Mesenchymal stem cell (in vitro differentiated cells and primary cell): ENCODE data around the gene NR2F1.

Source experiments
- DNase-seq: peaks from one replicate; pipeline ENCODE4 v3.0.0-alpha.2; 2013
- H2AFZ ChIP-seq: one replicate; pipeline ENCODE4 v1.6.1; 2013; ENCODE audit warnings: low read depth, mild to moderate bottlenecking, control low read depth, inconsistent platforms, low read length, moderate library complexity
- H2AK5ac ChIP-seq: 2 replicates; pipeline ENCODE4 v1.6.1; 2013; ENCODE audit warnings: low read length, moderate library complexity, mild to moderate bottlenecking, inconsistent platforms; ENCODE audit not compliant: severe bottlenecking
- H2BK120ac ChIP-seq: one replicate; pipeline ENCODE4 v1.6.1; 2013; ENCODE audit warnings: low read depth, mild to moderate bottlenecking, inconsistent platforms, low read length, moderate library complexity
- H2BK12ac ChIP-seq, 2 experiments: one replicate each; pipeline ENCODE4 v1.6.1; 2013; ENCODE audit warnings: inconsistent platforms in 2 of 2, low read length in 2 of 2, mild to moderate bottlenecking in 2 of 2, moderate library complexity in 2 of 2, control low read depth in 1 of 2
- H2BK15ac ChIP-seq: one replicate; pipeline ENCODE4 v1.6.1; 2013; ENCODE audit warnings: mild to moderate bottlenecking, low read depth, inconsistent platforms; ENCODE audit not compliant: poor library complexity, severe bottlenecking
- H2BK5ac ChIP-seq: 2 replicates; pipeline ENCODE4 v1.6.1; 2013; ENCODE audit warnings: low read depth, mild to moderate bottlenecking, low read length, control low read depth, inconsistent platforms; ENCODE audit not compliant: poor library complexity, severe bottlenecking
- H3K14ac ChIP-seq, 2 experiments: one replicate each; pipeline ENCODE4 v1.6.1; 2013; ENCODE audit warnings: inconsistent platforms in 2 of 2, low read length in 2 of 2, control low read depth in 1 of 2, mild to moderate bottlenecking in 1 of 2, moderate library complexity in 1 of 2
- H3K18ac ChIP-seq, 2 experiments: one replicate each; pipeline ENCODE4 v1.6.1; 2013; ENCODE audit warnings: inconsistent platforms in 2 of 2, low read length in 2 of 2, control low read depth in 1 of 2, low read depth in 1 of 2, mild to moderate bottlenecking in 1 of 2
- H3K23ac ChIP-seq, 2 experiments: one replicate each; pipeline ENCODE4 v1.6.1; 2013; ENCODE audit warnings: inconsistent platforms in 2 of 2, low read length in 2 of 2, mild to moderate bottlenecking in 2 of 2, moderate library complexity in 2 of 2, control low read depth in 1 of 2
- H3K27ac ChIP-seq: 2 replicates; pipeline ENCODE4 v1.5.1; 2013; ENCODE audit warnings: mild to moderate bottlenecking, moderate library complexity, low read length, control low read depth, inconsistent platforms; ENCODE audit not compliant: poor library complexity, severe bottlenecking
- H3K27me3 ChIP-seq, 2 experiments: 2 replicates each; pipeline versions ENCODE4 v1.6.1 to v1.7.0; 2013; ENCODE audit warnings: low read length in 2 of 2, mild to moderate bottlenecking in 2 of 2, moderate library complexity in 2 of 2, control low read depth in 1 of 2, inconsistent platforms in 1 of 2; ENCODE audit not compliant: control insufficient read depth in 1 of 2, insufficient read depth in 1 of 2
- H3K36me3 ChIP-seq, 2 experiments: 2 replicates each; pipeline versions ENCODE4 v1.6.1 to v1.7.0; 2013; ENCODE audit warnings: low read length in 2 of 2, control low read depth in 1 of 2, inconsistent platforms in 1 of 2, low read depth in 1 of 2, mild to moderate bottlenecking in 1 of 2; ENCODE audit not compliant: insufficient read depth in 2 of 2, control insufficient read depth in 1 of 2
- H3K4ac ChIP-seq, 2 experiments: one replicate each; pipeline ENCODE4 v1.6.1; 2013; ENCODE audit warnings: inconsistent platforms in 2 of 2, low read length in 2 of 2, mild to moderate bottlenecking in 2 of 2, moderate library complexity in 2 of 2, control low read depth in 1 of 2, low read depth in 1 of 2
- H3K4me1 ChIP-seq: 2 replicates; pipeline ENCODE4 v1.6.1; 2013; ENCODE audit warnings: low read depth, low read length, control low read depth; ENCODE audit not compliant: control insufficient read depth, insufficient read depth
- H3K4me2 ChIP-seq: 2 replicates; pipeline ENCODE4 v1.6.1; 2013; ENCODE audit warnings: low read length, mild to moderate bottlenecking, inconsistent platforms; ENCODE audit not compliant: poor library complexity, severe bottlenecking
- H3K4me3 ChIP-seq, 2 experiments: 2 replicates each; pipeline versions ENCODE4 v1.5.1 to v1.7.0; 2013; ENCODE audit warnings: low read length in 2 of 2, mild to moderate bottlenecking in 2 of 2, control low read depth in 1 of 2, low read depth in 1 of 2; ENCODE audit not compliant: insufficient read depth in 1 of 2
- H3K79me1 ChIP-seq: replicated peaks from 2 replicates; pipeline ENCODE4 v1.6.1; 2013; ENCODE audit warnings: mild to moderate bottlenecking, control low read depth, low read length, inconsistent platforms; ENCODE audit not compliant: poor library complexity, severe bottlenecking
- H3K9ac ChIP-seq: 2 replicates; pipeline ENCODE4 v1.7.0; 2013; ENCODE audit warnings: mild to moderate bottlenecking, low read length, moderate library complexity
- H3K9me3 ChIP-seq: 2 replicates; pipeline ENCODE4 v1.7.0; 2013; ENCODE audit warnings: mild to moderate bottlenecking, low read length; ENCODE audit not compliant: control insufficient read depth
- H4K8ac ChIP-seq: one replicate; pipeline ENCODE4 v1.6.1; 2013; ENCODE audit warnings: inconsistent platforms, mild to moderate bottlenecking, low read length, moderate library complexity
- H4K91ac ChIP-seq: one replicate; pipeline ENCODE4 v1.6.1; 2013; ENCODE audit warnings: mild to moderate bottlenecking, low read length, inconsistent platforms
- WGBS: methylation state at CpG from one replicate; pipeline ENCODE4 v1.1.7; 2013; ENCODE audit warnings: mixed read lengths; 5-methylcytosine and 5-hydroxymethylcytosine counted together

The NR2F1 gene

DNA sequence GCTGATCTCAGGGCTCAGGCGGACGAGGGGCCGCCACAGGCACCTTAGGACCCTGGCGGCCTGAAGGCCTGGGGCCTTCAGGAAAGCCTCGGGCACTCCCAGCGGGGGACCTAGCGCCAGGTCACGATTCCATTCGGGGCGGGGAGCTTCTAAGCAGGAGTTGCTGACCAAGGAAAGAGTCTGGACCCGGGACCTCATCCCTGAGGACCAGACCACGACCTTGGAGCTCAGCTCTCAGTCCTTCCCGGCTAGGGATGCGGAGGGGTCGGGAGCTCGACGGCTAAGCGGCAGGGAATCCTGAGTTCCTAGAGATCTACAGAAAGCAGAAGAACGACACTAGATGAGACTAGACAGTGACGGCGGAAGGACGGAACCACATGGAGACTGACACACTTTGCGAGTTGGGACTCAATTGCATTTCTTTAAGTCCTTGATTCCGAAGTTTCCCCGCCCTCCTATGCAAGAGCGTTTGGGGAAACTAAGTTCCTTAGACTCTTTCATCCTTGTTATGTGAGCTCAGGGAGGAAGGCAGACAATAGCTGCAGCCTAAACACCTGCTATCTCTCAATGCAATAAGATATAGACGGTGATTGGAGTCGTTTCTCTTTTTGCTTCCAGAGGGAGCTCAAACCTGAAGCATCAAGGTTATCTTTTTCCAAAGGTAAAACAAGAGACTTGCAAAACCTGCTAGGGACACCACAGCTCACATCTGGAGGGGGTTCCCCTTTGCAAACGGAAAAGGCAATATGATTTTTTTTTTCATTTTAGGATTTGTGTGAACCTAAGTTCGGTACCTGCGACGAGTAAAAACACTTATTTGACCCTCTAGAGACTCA is 11.7 kb upstream of the NR2F1 start:
- Histone ChIP-seq H3K4me3 (peak overlapping the region in 1 of 2 experiments; percentile 63), H3K27ac (no peak overlapping the region), H3K9ac (no peak overlapping the region), H3K23ac (no peak overlapping the region), H3K36me3 (no peaks in the 10 kb centered on the region), H3K4me1 (peaks cover 21% of the 10 kb centered on the region), H3K79me1 (peaks cover 10% of the 10 kb centered on the region), H3K4ac (no peak overlapping the region), H4K8ac (no peak overlapping the region), H4K91ac (no peak overlapping the region), H2BK15ac (peak overlapping the region; percentile 76), H3K4me2 (peak overlapping the region; percentile 77), H2BK12ac (peak overlapping the region in 1 of 2 experiments; percentile 4), H3K27me3 (peaks cover 8 to 43% of the 10 kb centered on the region in 2 experiments), H2AFZ (no peak overlapping the region), H3K9me3 (no peaks in the 10 kb centered on the region), H2AK5ac (no peak overlapping the region), H2BK5ac (no peak overlapping the region), H3K14ac (no peak overlapping the region), H2BK120ac (no peak overlapping the region), H3K18ac (peak overlapping the region in 1 of 2 experiments; percentile 5)
- WGBS: 55% methylated on average over 32 of the region's 32 CpGs
- DNase-seq: no peak

DNA sequence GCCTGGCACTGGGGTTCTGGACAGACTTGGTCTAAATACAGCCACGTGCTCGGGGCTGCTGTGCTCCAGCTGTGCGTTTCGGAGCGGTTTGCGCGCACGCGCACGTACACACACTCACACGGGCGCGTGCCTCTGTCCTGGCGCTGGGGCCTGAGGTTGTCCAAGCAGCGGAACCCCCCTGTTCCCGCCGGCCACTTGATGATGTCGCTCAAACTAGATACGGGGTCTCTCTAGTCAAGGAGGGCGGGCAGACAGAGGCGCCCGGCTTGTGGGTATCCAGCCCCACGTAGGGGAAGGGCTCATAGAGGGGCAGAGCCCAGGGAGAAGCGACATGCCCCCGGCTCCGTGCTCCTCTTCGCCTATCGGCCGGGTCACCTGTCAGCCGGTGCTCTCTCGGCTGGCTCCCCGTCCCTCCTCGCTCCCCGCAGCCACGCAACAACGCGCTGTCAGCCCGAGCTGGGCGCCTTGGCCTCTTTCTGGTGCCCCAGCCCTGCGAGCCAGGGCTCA is 10.9 kb upstream of the NR2F1 start:
- Histone ChIP-seq H3K4me2 (peak overlapping the region; percentile 77), H2BK5ac (no peak overlapping the region), H2BK120ac (peak overlapping the region; percentile 54), H3K27ac (no peak overlapping the region), H2AFZ (no peak overlapping the region), H3K9me3 (no peaks in the 10 kb centered on the region), H4K8ac (peak overlapping the region; percentile 94), H4K91ac (peak overlapping the region; percentile 64), H2BK12ac (peak overlapping the region; percentile 76 to 79), H3K79me1 (peaks cover 10% of the 10 kb centered on the region), H3K4ac (peak overlapping the region; percentile 73 to 81), H3K4me1 (peaks cover 21% of the 10 kb centered on the region), H3K27me3 (peaks cover 8 to 43% of the 10 kb centered on the region in 2 experiments), H3K4me3 (peak overlapping the region; percentile 44 to 63), H3K18ac (peak overlapping the region; percentile 77 to 85), H3K23ac (peak overlapping the region in 1 of 2 experiments; percentile 16), H3K36me3 (no peaks in the 10 kb centered on the region), H3K9ac (no peak overlapping the region), H2BK15ac (peak overlapping the region; percentile 94), H3K14ac (peak overlapping the region in 1 of 2 experiments; percentile 68), H2AK5ac (no peak overlapping the region)
- WGBS: 7% methylated on average over 37 of the region's 40 CpGs
- peak; percentile 47 for DNase-seq

DNA sequence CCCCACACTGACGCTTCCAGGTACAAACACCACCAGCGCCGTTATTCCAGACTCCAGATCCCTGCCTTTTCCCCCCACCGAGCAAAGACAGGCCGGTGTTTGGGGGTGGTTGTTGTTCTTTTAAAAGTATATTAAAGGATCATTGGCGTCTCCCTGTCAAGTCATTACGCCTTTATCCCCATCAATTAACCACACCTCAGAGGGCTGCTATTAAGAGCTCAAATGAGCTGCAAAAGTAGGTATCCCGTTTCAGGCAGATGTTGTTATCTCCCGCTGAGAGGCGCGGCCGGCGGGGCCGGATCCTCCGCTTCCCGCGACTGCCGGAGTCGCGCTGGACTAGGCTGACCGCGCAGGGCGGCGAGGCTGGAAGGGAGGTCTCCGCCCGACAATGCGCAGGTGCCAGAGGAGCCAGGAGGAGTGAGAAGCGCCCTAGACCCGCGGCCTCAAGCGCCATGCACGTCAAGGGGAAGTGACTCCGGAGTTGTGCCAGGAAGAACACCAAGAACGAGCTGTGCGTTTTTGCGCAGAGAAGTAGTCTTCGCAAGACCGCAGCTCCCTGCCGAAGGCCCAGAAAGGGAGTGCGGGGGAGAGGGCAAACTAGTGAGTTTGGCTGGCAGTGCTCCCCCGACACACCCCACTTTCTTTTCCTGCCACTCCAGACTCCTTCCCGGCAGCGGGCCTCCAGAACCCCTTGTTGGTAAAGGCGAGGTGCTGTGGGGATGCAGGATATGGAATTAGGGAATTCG is 10.2 kb upstream of the NR2F1 start:
- Histone ChIP-seq H3K4me2 (peak overlapping the region; percentile 77), H3K27ac (no peak overlapping the region), H3K18ac (peak overlapping the region; percentile 85 to 87), H3K4me1 (peaks cover 21% of the 10 kb centered on the region), H3K14ac (peak overlapping the region in 1 of 2 experiments; percentile 68), H3K36me3 (no peaks in the 10 kb centered on the region), H2BK12ac (peak overlapping the region; percentile 76 to 79), H2BK120ac (peak overlapping the region; percentile 71), H3K27me3 (peaks cover 8 to 43% of the 10 kb centered on the region in 2 experiments), H3K4me3 (peak overlapping the region; percentile 48 to 63), H2BK5ac (no peak overlapping the region), H3K23ac (peak overlapping the region in 1 of 2 experiments; percentile 16), H3K9me3 (no peaks in the 10 kb centered on the region), H2AFZ (peak overlapping the region; percentile 30), H4K8ac (peak overlapping the region; percentile 94), H3K4ac (peak overlapping the region; percentile 73 to 81), H4K91ac (peak overlapping the region; percentile 70), H3K79me1 (peaks cover 10% of the 10 kb centered on the region), H3K9ac (no peak overlapping the region), H2AK5ac (no peak overlapping the region), H2BK15ac (peak overlapping the region; percentile 94)
- 4% methylated on average over 31 of the region's 45 CpGs for whole genome bisulfite sequencing
- DNase-seq: peak; percentile 75
